ENCODE measurements around the gene RTN4R. TPM values are rescaled to one million over a fixed set of nuclear protein-coding genes. Genes with fewer than 3 reads are reported as not detected.

The RTN4R gene
- total and polyA plus RNA-seq, 9 of the 15 experiments (the other 6 are each of a cell fraction or from before 2014, with no cell fraction given): 0.04 to 2.8 (median 1.4) TPM; not detected in 3

DNA sequence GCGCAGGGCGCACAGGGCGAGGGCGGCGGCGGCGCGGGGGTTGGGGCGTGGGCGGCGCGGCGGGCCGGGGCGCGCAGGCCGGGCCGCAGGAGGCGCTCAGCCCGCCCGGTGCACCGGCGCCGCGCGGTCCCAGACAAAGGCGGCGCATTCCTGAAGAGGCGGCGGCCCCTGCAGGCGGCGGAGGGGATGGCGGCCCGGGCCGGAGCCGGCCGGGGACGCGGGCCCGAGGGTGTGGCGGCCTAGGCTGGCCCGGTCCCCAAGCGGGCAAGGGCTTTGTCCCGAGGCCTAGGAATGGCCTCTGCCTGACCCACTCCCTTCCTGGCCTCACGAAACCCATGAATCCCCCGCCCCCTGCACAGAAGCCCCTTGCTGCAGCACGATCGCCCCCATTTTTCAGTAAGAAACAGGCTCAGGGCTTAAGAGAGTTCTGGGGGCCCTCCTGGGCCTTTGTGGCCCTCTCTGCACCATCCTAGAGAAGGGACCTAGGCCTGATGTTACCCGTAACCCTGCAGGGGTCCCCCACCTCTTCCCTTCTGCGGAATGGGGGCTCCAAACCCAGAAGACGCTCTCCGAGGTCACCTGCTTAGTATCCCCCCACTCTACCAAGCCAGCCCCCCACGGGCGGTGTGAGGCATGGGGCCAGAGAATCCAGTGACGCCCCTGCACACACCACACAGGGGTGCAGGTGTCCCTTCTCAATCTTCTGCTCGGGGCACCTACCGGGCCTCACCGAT, at the start of gene RTN4R (continued):
- TF ChIP-seq ETV5 (CRISPR knock-in tag; IDR thresholded peaks at IDR 0.05; ENCODE audit: low read depth) (peak; percentile 60; the same call in 1 of the 2 replicates), SMARCE1 (IDR thresholded peaks at IDR 0.05) (no peak), SRSF1 (IDR thresholded peaks at IDR 0.05; ENCODE audit: low read depth, low read length) (no peak), SMAD4 (CRISPR knock-in tag; conservative IDR thresholded peaks at IDR 0.05) (peak; percentile 96), FOXA3 (CRISPR knock-in tag; conservative IDR thresholded peaks at IDR 0.05 in 1 of 2, IDR thresholded peaks at IDR 0.05 in 1 of 2) (0 out of 4 replicates have a peak, but pooled peaks of 1 of the 2 experiments have one; percentile 47), ZC3H11A (IDR thresholded peaks at IDR 0.05; ENCODE audit: low read depth, low read length) (peak; percentile 82; the same call in 1 of the 2 replicates), RBBP5 (IDR thresholded peaks at IDR 0.05; ENCODE audit: borderline replicate concordance, insufficient read depth, low read length, poor library complexity, severe bottlenecking) (peak; percentile 70), TBL1XR1 (IDR thresholded peaks at IDR 0.05; ENCODE audit: low read length in 2 of 2) (peak; percentile 67 to 73; a peak in 3 of 4 replicates), EZH2 (IDR thresholded peaks at IDR 0.05; ENCODE audit: borderline replicate concordance, low read depth, low read length) (no peak), ETV6 (IDR thresholded peaks at IDR 0.05; ENCODE audit: borderline replicate concordance in 1 of 2, low read depth in 2 of 2, low read length in 1 of 2) (no peak), ETV6 (CRISPR knock-in tag; IDR thresholded peaks at IDR 0.05; ENCODE audit: borderline replicate concordance) (peak; percentile 78; the same call in 1 of the 2 replicates), NONO (IDR thresholded peaks at IDR 0.05; ENCODE audit: low read depth in 2 of 2, low read length in 1 of 2) (peak in 1 of 2 experiments; percentile 92; a peak in 1 of 4 replicates), ZSCAN32 (CRISPR knock-in tag; IDR thresholded peaks at IDR 0.05) (0 out of 2 replicates have a peak, but pooled peaks have one; percentile 4), JUND (IDR thresholded peaks at IDR 0.05; ENCODE audit: borderline replicate concordance, low read depth, low read length) (peak; percentile 67), JUND (tag; IDR thresholded peaks at IDR 0.05; ENCODE audit: borderline replicate concordance, low read depth, low read length) (no peak), SP1 (CRISPR knock-in tag; IDR thresholded peaks at IDR 0.05) (peak; percentile 15; the same call in 1 of the 2 replicates), CCNT2 (IDR thresholded peaks at IDR 0.05; ENCODE audit: borderline replicate concordance, extremely low read depth, insufficient read length, low read depth, low read length) (peak; percentile 75)
- TF ChIP-seq, protein P1, sequence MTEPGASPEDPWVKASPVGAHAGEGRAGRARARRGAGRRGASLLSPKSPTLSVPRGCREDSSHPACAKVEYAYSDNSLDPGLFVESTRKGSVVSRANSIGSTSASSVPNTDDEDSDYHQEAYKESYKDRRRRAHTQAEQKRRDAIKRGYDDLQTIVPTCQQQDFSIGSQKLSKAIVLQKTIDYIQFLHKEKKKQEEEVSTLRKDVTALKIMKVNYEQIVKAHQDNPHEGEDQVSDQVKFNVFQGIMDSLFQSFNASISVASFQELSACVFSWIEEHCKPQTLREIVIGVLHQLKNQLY (CRISPR knock-in tag; conservative IDR thresholded peaks at IDR 0.05): 0 out of 4 replicates have a peak, but pooled peaks of 1 of the 2 experiments have one; percentile 44
- TF ChIP-seq, protein P2, sequence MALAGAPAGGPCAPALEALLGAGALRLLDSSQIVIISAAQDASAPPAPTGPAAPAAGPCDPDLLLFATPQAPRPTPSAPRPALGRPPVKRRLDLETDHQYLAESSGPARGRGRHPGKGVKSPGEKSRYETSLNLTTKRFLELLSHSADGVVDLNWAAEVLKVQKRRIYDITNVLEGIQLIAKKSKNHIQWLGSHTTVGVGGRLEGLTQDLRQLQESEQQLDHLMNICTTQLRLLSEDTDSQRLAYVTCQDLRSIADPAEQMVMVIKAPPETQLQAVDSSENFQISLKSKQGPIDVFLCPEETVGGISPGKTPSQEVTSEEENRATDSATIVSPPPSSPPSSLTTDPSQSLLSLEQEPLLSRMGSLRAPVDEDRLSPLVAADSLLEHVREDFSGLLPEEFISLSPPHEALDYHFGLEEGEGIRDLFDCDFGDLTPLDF (CRISPR knock-in tag; IDR thresholded peaks at IDR 0.05): no peak; the same call in 1 of the 2 replicates
- TF ChIP-seq, protein P3, sequence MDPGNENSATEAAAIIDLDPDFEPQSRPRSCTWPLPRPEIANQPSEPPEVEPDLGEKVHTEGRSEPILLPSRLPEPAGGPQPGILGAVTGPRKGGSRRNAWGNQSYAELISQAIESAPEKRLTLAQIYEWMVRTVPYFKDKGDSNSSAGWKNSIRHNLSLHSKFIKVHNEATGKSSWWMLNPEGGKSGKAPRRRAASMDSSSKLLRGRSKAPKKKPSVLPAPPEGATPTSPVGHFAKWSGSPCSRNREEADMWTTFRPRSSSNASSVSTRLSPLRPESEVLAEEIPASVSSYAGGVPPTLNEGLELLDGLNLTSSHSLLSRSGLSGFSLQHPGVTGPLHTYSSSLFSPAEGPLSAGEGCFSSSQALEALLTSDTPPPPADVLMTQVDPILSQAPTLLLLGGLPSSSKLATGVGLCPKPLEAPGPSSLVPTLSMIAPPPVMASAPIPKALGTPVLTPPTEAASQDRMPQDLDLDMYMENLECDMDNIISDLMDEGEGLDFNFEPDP (CRISPR knock-in tag; IDR thresholded peaks at IDR 0.05): peak; percentile 72; the same call in 1 of the 2 replicates
- TF ChIP-seq, protein P4, sequence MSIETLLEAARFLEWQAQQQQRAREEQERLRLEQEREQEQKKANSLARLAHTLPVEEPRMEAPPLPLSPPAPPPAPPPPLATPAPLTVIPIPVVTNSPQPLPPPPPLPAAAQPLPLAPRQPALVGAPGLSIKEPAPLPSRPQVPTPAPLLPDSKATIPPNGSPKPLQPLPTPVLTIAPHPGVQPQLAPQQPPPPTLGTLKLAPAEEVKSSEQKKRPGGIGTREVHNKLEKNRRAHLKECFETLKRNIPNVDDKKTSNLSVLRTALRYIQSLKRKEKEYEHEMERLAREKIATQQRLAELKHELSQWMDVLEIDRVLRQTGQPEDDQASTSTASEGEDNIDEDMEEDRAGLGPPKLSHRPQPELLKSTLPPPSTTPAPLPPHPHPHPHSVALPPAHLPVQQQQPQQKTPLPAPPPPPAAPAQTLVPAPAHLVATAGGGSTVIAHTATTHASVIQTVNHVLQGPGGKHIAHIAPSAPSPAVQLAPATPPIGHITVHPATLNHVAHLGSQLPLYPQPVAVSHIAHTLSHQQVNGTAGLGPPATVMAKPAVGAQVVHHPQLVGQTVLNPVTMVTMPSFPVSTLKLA (conservative IDR thresholded peaks at IDR 0.05): no peak

Data from K562 (cell line).